HUES6 (cell line): Measurements from ENCODE around the gene KISS1R.
"Not testable (repeated sequence)": the region's sequence is repeated elsewhere in the genome, so short reads cannot be mapped to it uniquely, and the experiment has no call there.

Experiments
- H3K27ac ChIP-seq: 2 replicates; pipeline ENCODE4 v1.7.0; 2013; ENCODE audit warnings: low read depth, mild to moderate bottlenecking, low read length, inconsistent platforms
- H3K27me3 ChIP-seq: 2 replicates; pipeline ENCODE4 v1.6.1; 2013; ENCODE audit warnings: low read length; ENCODE audit not compliant: control insufficient read depth, insufficient read depth
- H3K36me3 ChIP-seq: 2 replicates; pipeline ENCODE4 v1.6.1; 2013; ENCODE audit warnings: low read length; ENCODE audit not compliant: control insufficient read depth, insufficient read depth
- H3K4me1 ChIP-seq: 2 replicates; pipeline ENCODE4 v1.6.1; 2013; ENCODE audit warnings: low read length; ENCODE audit not compliant: control insufficient read depth, insufficient read depth
- H3K4me3 ChIP-seq: 2 replicates; pipeline ENCODE4 v1.5.1; 2013; ENCODE audit warnings: low read depth, low read length
- H3K9ac ChIP-seq: one replicate; pipeline ENCODE4 v1.6.1; 2013; ENCODE audit warnings: mild to moderate bottlenecking, low read length
- H3K9me3 ChIP-seq: 2 replicates; pipeline ENCODE4 v1.6.1; 2013; ENCODE audit warnings: low read depth, low read length; ENCODE audit not compliant: control insufficient read depth, insufficient read depth

Gene KISS1R

GRCh38 chr19:883661-884211 lies 33.4 kb upstream of the KISS1R start:
- Histone ChIP-seq H3K4me1 (no peaks in the 10 kb centered on the region), H3K27me3 (no peaks in the 10 kb centered on the region), H3K9ac (no peak overlapping the region), H3K27ac (no peak overlapping the region), H3K4me3 (no peak overlapping the region), H3K9me3 (no peaks in the 10 kb centered on the region), H3K36me3 (peaks cover 76% of the 10 kb centered on the region)

GRCh38 chr19:884420-885211 lies 32.5 kb upstream of the KISS1R start:
- H3K9ac ChIP-seq: no peak overlapping the region
- H3K27ac ChIP-seq: no peak overlapping the region
- H3K9me3 ChIP-seq: no peaks in the 10 kb centered on the region
- no peaks in the 10 kb centered on the region for H3K4me1 ChIP-seq
- H3K36me3 ChIP-seq: peaks cover 78% of the 10 kb centered on the region
- H3K4me3 ChIP-seq: no peak overlapping the region
- no peaks in the 10 kb centered on the region for H3K27me3 ChIP-seq

- no peaks in the 10 kb centered on the region for H3K4me1 ChIP-seq
- H3K36me3 ChIP-seq: peaks cover 85% of the 10 kb centered on the region
- no peaks in the 10 kb centered on the region for H3K9me3 ChIP-seq
- no peaks in the 10 kb centered on the region for H3K27me3 ChIP-seq
- H3K27ac ChIP-seq: no peak overlapping the region
- H3K9ac ChIP-seq: no peak overlapping the region
- no peak overlapping the region for H3K4me3 ChIP-seq
These were observed 31.5 kb upstream of the KISS1R start for GRCh38 chr19:885536-886224.

GRCh38 chr19:887072-887471 lies 30.1 kb upstream of the KISS1R start:
- no peaks in the 10 kb centered on the region for H3K27me3 ChIP-seq
- no peak overlapping the region for H3K9ac ChIP-seq
- no peaks in the 10 kb centered on the region for H3K9me3 ChIP-seq
- H3K27ac ChIP-seq: no peak overlapping the region
- H3K4me3 ChIP-seq: no peak overlapping the region
- H3K36me3 ChIP-seq: peaks cover 76% of the 10 kb centered on the region
- no peaks in the 10 kb centered on the region for H3K4me1 ChIP-seq

- Histone ChIP-seq H3K27me3 (no peaks in the 10 kb centered on the region), H3K9me3 (no peaks in the 10 kb centered on the region), H3K36me3 (peaks cover 71% of the 10 kb centered on the region), H3K9ac (no peak overlapping the region), H3K4me1 (no peaks in the 10 kb centered on the region), H3K4me3 (no peak overlapping the region), H3K27ac (no peak overlapping the region)
These were observed 29.5 kb upstream of the KISS1R start for GRCh38 chr19:887599-887998.

GRCh38 chr19:888581-889385 lies 28.4 kb upstream of the KISS1R start:
- no peak overlapping the region for H3K4me3 ChIP-seq
- no peaks in the 10 kb centered on the region for H3K4me1 ChIP-seq
- no peak overlapping the region for H3K9ac ChIP-seq
- H3K36me3 ChIP-seq: peaks cover 61% of the 10 kb centered on the region
- H3K27ac ChIP-seq: no peak overlapping the region
- H3K27me3 ChIP-seq: no peaks in the 10 kb centered on the region
- no peaks in the 10 kb centered on the region for H3K9me3 ChIP-seq

GRCh38 chr19:889662-890295 lies 27.4 kb upstream of the KISS1R start:
- H3K27ac ChIP-seq: no peak overlapping the region
- H3K9me3 ChIP-seq: no peaks in the 10 kb centered on the region
- H3K4me1 ChIP-seq: no peaks in the 10 kb centered on the region
- peaks cover 52% of the 10 kb centered on the region for H3K36me3 ChIP-seq
- no peaks in the 10 kb centered on the region for H3K27me3 ChIP-seq
- H3K9ac ChIP-seq: no peak overlapping the region
- no peak overlapping the region for H3K4me3 ChIP-seq

GRCh38 chr19:890831-891230 lies 26.3 kb upstream of the KISS1R start:
- H3K36me3 ChIP-seq: peaks cover 42% of the 10 kb centered on the region
- H3K27ac ChIP-seq: no peak overlapping the region
- no peak overlapping the region for H3K4me3 ChIP-seq
- H3K4me1 ChIP-seq: peaks cover 5% of the 10 kb centered on the region; the same call in 1 of the 2 replicates
- no peaks in the 10 kb centered on the region for H3K9me3 ChIP-seq
- H3K9ac ChIP-seq: no peak overlapping the region
- no peaks in the 10 kb centered on the region for H3K27me3 ChIP-seq

- H3K4me1 ChIP-seq, H3K27ac ChIP-seq, H3K9me3 ChIP-seq, H3K27me3 ChIP-seq: not testable (repeated sequence)
- H3K9ac ChIP-seq: peak overlapping the region; percentile 48
- peaks cover 35% of the 10 kb centered on the region for H3K36me3 ChIP-seq
- peak overlapping the region; percentile 92 for H3K4me3 ChIP-seq
These were observed 25.5 kb upstream of the KISS1R start for GRCh38 chr19:891421-892200.
